Body of pancreas (tissue), 4 donors: Measurements from ENCODE around the gene SLC25A21. TPM values are rescaled to one million over a fixed set of nuclear protein-coding genes. Genes with fewer than 3 reads are reported as not detected.

ENCODE experiments used
- ATAC-seq: fragments of 150-250 bp; one replicate; pipeline ENCODE4 v1.9.1; 2016
- DNase-seq, 4 donors: peaks; one replicate each; pipeline ENCODE4 v3.0.0-alpha.2; 2019
- H3K27ac ChIP-seq, 4 donors: fragments of 200-600 bp; sonication (generic); 1 replicate in 3 of 4; 2 replicates in 1 of 4; pipeline versions ENCODE4 v1.5.1 to v1.6.1; 2016 to 2019; ENCODE audit warnings: mild to moderate bottlenecking in 1 of 4, mixed read lengths in 1 of 4, moderate library complexity in 1 of 4
- H3K27me3 ChIP-seq, 2 donors: fragments of 200-600 bp; sonication (generic); one replicate each; pipeline ENCODE4 v1.6.0; 2016; ENCODE audit warnings: mild to moderate bottlenecking in 1 of 2
- H3K36me3 ChIP-seq, 2 donors: fragments of 200-600 bp; sonication (generic); replicated peaks in 1 of 2; 2 replicates each; pipeline ENCODE4 v1.5.1; 2016; ENCODE audit warnings: low read depth in 2 of 2; ENCODE audit not compliant: insufficient read depth in 1 of 2
- H3K4me1 ChIP-seq: fragments of 200-600 bp; sonication (generic); one replicate; pipeline ENCODE4 v1.6.0; 2016
- H3K4me3 ChIP-seq, 2 donors: fragments of 200-600 bp; sonication (generic); 1 replicate in 1 of 2; 2 replicates in 1 of 2; pipeline ENCODE4 v1.5.1; 2016 to 2019
- H3K9me3 ChIP-seq, 3 donors: fragments of 200-600 bp; sonication (generic); 1 replicate in 2 of 3; 2 replicates in 1 of 3; pipeline ENCODE4 v1.5.1; 2016
- CTCF ChIP-seq, 7 experiments: fragments of 450-650 bp in 4 of 7; fragments of 200-600 bp in 3 of 7; sonication (generic) in 3 of 7; IDR thresholded peaks; one replicate each; pipeline ENCODE4 v1.5.1; 2016 to 2019; ENCODE audit warnings: antibody characterized with exemption in 7 of 7
- POLR2A ChIP-seq, 3 donors: fragments of 450-650 bp; IDR thresholded peaks; one replicate each; pipeline ENCODE4 v1.6.1; 2016; ENCODE audit warnings: antibody characterized with exemption in 3 of 3, mild to moderate bottlenecking in 2 of 3
- WGBS, 2 donors: methylation state at CpG; one replicate each; pipeline ENCODE4 v1.1.5; 2017; 5-methylcytosine and 5-hydroxymethylcytosine counted together
- intact Hi-C: fragments of 100-400 bp; cut with DNase I; formaldehyde crosslinking; loops from one replicate; pipeline ENCODE4 v1.15.1; 2023
- total RNA-seq, 2 donors: library from RNA; depleted of rRNA; stranded (reverse); fragments of >200 nt; gene quantifications; one replicate each; pipeline ENCODE4 v1.1.0, GENCODE V29; 2016

The SLC25A21 gene
- total RNA-seq, 2 donors from 2014 or later: not detected

- Histone ChIP-seq H3K4me1 (no peaks in the 10 kb centered on the region), H3K4me3 (no peak overlapping the region), H3K9me3 (no peaks in the 10 kb centered on the region), H3K36me3 (no peaks in the 10 kb centered on the region), H3K27me3 (no peaks in the 10 kb centered on the region), H3K27ac (no peak overlapping the region)
- ATAC-seq (no peak), DNase-seq (no peak)
- intact Hi-C loops: no loop called here
- TF ChIP-seq CTCF (IDR thresholded peaks at IDR 0.05): no peak
- TF ChIP-seq POLR2A (IDR thresholded peaks at IDR 0.05): no peak
- 52 to 73% methylated on average over 3 of the region's 3 CpGs for WGBS, 2 donors
These were observed 57.8 kb downstream of the SLC25A21 start for GRCh38 chr14:37114559-37114958.

- no peak for TF ChIP-seq CTCF (IDR thresholded peaks at IDR 0.05)
- no peak for TF ChIP-seq POLR2A (IDR thresholded peaks at IDR 0.05)
- Histone ChIP-seq H3K9me3 (no peaks in the 10 kb centered on the region), H3K4me3 (no peak overlapping the region), H3K27ac (no peak overlapping the region), H3K36me3 (no peaks in the 10 kb centered on the region), H3K4me1 (no peaks in the 10 kb centered on the region), H3K27me3 (no peaks in the 10 kb centered on the region)
- no peak for ATAC-seq
- WGBS, 2 donors: 56 to 57% methylated on average over 3 of the region's 3 CpGs
- intact Hi-C loops: no loop called here
- DNase-seq: no peak
These were observed 58.4 kb downstream of the SLC25A21 start for GRCh38 chr14:37114002-37114401.

GRCh38 chr14:37098132-37098531 is 74.3 kb downstream of the SLC25A21 start:
- DNase-seq (no peak), ATAC-seq (no peak)
- H3K4me3 ChIP-seq: no peak overlapping the region
- H3K4me1 ChIP-seq: no peaks in the 10 kb centered on the region
- WGBS, 2 donors: 67 to 84% methylated on average over 2 of the region's 2 CpGs
- no peaks in the 10 kb centered on the region for H3K36me3 ChIP-seq
- TF ChIP-seq POLR2A (IDR thresholded peaks at IDR 0.05): no peak
- TF ChIP-seq CTCF (IDR thresholded peaks at IDR 0.05): no peak
- no peaks in the 10 kb centered on the region for H3K9me3 ChIP-seq
- H3K27ac ChIP-seq: no peak overlapping the region
- H3K27me3 ChIP-seq: no peaks in the 10 kb centered on the region
- intact Hi-C loops: no loop called here

GRCh38 chr14:37094502-37094901 is 77.9 kb downstream of the SLC25A21 start:
- no peak overlapping the region for H3K4me3 ChIP-seq
- intact Hi-C loops: no loop called here
- ATAC-seq (no peak), DNase-seq (no peak)
- no peaks in the 10 kb centered on the region for H3K4me1 ChIP-seq
- H3K36me3 ChIP-seq: no peaks in the 10 kb centered on the region
- no peaks in the 10 kb centered on the region for H3K9me3 ChIP-seq
- WGBS, 2 donors: 66 to 68% methylated on average over 2 of the region's 2 CpGs
- TF ChIP-seq POLR2A (IDR thresholded peaks at IDR 0.05) (no peak), CTCF (IDR thresholded peaks at IDR 0.05) (no peak)
- H3K27me3 ChIP-seq: no peaks in the 10 kb centered on the region
- no peak overlapping the region for H3K27ac ChIP-seq

- Histone ChIP-seq H3K4me3 (no peak overlapping the region), H3K27me3 (no peaks in the 10 kb centered on the region), H3K4me1 (peaks cover 2% of the 10 kb centered on the region), H3K36me3 (no peaks in the 10 kb centered on the region), H3K9me3 (no peaks in the 10 kb centered on the region), H3K27ac (no peak overlapping the region)
- DNase-seq: no peak
- intact Hi-C loops: no loop called here
- no peak for ATAC-seq
- no peak for TF ChIP-seq POLR2A (IDR thresholded peaks at IDR 0.05)
- no peak for TF ChIP-seq CTCF (IDR thresholded peaks at IDR 0.05)
- 54 to 60% methylated on average over 5 of the region's 5 CpGs for WGBS, 2 donors
These were observed 79.0 kb downstream of the SLC25A21 start for GRCh38 chr14:37093364-37093763.
